IPS-NIHi11 (cell line): ENCODE data around the gene NUP50.

Experiments
- DNase-seq: peaks from one replicate; pipeline ENCODE4 v3.0.0; 2012; ENCODE audit warnings: mixed read lengths, low spot score

Gene NUP50

GRCh38 chr22:45230026-45230721 is 66.4 kb downstream of the NUP50 start:
- DNase-seq = no peak

GRCh38 chr22:45231293-45231692 is 67.6 kb downstream of the NUP50 start:
- DNase-seq = no peak

- DNase-seq = no peak
Measured at GRCh38 chr22:45233386-45233785, 69.7 kb downstream of the NUP50 start.

- no peak for DNase-seq
Measured at GRCh38 chr22:45233827-45234226, 70.1 kb downstream of the NUP50 start.

GRCh38 chr22:45235101-45235777 is 71.5 kb downstream of the NUP50 start:
- no peak for DNase-seq

- DNase-seq = no peak
Measured at GRCh38 chr22:45235851-45236342, 72.2 kb downstream of the NUP50 start.

GRCh38 chr22:45237065-45237990 is 73.6 kb downstream of the NUP50 start:
- no peak for DNase-seq
